ENCODE results near the gene MAFF.
A peak's percentile ranks its signal among the peaks of the same experiment; 100 is the strongest.

Gene MAFF

DNA sequence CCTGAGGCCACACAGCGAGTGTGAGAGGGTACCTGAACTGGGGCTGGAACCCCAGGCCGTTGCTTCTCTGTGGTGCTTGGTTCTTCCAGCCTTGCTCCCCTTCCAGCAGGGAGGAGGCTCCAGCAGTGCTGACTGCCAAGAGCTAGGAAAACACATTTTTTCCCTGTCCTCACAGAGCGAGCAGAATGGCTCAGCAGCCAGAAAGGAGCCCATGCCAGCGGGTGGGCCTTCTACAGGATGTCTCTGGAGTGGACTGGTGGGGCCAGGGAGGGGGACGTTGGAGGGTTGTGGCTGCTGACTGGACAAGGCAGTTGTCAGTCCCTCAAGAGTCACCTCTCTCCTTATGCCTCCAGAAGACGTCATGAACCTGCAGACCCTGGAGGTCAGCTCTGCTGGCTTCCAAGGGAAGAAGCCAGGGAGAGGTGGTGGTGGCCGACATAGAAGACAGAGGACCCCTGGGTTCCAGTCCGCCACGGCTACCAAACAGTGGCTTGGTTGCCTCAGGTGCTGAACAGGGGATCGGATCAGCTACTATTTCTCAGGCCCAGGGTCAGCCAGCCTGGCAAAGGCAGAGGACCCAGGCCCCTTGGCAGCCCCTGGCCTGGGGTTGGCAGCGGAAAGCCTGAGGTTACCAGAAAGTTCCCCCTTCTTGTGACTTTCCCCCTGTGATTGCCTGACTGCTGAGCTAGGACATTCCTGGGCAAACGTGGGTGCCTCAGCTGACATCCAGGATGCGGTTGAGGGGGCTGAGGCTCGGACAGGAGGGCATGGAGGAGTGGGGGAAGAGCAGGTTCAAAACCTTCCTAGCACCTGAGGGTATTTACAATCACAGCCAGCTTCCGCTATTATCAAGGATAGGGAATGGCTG, 3.7 kb downstream of the MAFF start:
- DNase-seq = no peak

DNA sequence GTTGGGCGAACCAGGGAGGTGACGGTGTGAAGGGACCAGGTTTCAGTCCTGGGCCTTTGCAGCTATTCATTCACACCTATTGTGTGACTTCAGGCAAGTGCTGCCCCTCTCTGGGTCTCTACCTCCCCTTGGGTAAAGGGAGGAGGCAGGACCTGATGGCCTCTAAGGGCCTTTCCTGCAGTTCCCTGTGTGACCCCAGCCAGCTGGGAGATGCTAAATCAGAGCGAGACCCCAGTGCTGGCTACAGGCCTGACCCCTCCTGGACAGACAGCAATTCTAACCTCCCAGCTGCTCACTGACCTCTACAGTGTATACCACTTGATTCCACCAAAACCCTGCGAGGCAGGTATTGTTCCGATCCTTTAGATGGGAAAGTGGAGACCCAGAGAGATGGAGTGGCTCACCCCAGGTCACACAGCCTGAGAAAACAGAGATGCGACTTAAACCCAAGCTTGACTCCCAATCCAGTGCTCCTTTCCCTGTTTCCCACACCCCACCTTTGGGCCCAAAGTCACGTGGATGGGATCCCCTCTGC, 6.2 kb downstream of the MAFF start:
- DNase-seq = no peak

DNA sequence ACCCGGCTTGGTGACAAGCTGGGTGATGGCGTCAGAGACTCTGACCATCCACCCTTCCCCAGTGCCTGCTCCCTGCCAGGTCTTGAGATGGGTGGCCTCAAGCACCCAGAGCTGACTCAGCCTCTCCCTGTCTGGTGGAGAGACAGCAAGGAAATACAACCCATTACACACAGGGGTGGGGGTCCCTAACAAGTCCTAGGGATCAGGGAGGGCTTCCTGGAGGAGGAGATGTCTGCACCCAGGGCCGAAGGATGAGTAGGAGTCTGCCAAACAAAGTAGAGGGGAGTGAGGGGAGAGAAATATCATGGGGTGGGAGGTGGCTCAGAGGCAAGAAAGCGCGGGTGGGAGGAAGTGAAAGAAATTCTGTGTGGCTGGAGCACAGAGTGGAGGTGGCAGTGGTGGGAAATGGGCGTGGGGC, 6.8 kb downstream of the MAFF start:
- DNase-seq = no peak

DNA sequence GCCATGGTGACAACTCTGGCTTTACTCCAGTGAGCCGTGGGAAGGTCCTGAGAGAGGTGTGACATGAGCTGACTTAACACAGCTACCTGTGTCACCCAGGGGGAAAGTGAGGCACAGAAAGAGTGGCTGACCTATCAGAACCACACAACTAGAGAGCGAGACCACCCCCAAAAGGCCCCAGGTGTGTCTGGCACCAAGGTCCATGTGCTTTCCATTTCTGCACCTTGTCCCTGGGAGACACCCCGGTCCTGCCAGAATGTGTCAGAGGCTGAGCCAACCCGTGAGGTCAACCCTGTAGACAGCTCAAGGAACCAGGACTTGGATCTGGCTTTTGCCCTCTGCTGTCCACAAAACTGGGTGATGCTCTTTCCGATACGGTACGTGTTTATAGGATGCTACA, 9.8 kb downstream of the MAFF start:
- DNase-seq = no peak

DNA sequence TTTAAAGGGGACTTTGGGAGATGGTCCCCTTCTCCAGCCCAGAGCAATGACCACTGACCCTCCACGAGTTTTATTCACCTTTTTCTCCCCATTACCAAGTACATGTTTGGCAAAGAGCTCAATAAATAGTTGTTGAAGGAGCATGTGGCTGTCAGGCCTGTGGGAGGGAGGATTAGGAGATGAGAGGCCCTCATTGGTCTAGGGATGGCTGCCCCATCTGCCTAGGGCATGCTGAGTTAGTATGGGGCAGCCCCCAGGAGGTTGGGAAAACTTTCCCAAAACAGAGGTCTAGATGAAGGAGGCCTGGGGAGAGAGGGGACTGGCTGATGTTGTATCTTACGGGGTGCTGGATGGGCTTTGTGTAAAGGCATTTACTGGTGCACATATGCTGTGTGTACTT, 10.6 kb downstream of the MAFF start:
- DNase-seq = no peak

DNA sequence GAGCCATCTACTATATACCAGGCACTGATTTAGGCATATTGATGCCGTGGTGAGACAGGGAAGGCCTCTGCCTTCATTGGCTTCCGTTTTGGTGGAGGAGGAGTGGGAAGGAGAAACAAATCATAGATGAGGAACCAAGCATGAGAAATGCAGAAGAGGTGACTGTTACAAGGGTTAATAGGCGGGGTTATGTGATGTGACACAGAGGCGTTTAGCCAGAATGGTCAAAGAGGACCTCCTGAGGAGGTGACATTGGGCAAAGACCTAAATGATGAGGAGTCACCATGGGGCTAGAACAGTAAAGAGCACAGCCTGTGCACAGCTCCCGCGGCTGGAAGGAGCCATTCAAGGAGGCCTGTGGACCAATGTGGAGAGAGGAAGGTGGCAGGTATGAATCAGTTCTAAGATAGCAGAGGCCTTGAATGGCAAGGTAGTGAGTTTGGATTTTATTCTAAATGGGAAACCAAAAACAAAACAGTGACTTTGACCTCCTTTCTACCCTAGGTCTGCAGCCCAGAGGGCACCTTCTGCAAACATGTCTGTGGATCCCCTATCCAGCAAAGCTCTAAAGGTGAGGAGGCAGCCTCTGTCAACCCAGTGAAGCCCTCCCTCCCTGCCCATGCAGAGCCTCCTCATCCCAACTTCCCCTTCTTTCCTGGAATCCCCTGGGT, 11.7 kb downstream of the MAFF start:
- DNase-seq = no peak

DNA sequence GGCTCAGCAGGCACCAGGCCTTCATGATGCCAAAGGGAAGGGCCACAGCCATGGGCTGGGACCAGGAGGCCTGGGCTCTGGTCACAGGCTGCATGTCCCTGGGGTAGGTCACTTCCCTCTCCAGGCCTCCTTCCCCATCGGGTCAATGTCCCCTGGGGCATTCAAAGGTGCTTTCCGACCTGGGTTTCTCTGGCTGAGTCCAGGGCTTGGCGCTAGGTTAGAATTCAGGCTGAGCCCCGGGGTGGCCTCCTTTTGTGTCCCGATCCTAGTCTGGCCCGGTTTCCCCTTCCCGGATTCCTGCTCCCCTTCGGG, 12.2 kb downstream of the MAFF start:
- DNase-seq = no peak

DNA sequence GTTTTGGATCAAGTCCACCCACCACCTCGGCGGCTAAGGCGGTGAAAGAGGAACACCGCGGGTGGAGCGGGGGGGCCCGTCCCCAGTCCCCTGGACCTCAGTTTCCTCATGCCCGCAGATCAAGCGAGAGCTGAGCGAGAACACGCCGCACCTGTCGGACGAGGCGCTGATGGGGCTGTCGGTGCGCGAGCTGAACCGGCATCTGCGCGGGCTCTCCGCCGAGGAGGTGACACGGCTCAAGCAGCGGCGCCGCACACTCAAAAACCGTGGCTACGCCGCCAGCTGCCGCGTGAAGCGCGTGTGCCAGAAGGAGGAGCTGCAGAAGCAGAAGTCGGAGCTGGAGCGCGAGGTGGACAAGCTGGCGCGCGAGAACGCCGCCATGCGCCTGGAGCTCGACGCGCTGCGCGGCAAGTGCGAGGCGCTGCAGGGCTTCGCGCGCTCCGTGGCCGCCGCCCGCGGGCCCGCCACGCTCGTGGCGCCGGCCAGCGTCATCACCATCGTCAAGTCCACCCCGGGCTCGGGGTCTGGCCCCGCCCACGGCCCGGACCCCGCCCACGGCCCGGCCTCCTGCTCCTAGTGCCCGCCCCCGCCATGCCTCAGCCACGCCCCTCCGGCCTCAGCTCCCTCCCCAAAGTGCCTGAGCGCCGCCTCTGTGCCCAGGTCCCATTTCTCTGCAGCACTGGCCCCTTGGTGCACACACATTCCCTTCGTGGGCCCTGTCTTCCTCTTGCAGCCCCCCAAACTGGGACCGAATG, 12.7 kb downstream of the MAFF start:
- DNase-seq = peak; percentile 77

DNA sequence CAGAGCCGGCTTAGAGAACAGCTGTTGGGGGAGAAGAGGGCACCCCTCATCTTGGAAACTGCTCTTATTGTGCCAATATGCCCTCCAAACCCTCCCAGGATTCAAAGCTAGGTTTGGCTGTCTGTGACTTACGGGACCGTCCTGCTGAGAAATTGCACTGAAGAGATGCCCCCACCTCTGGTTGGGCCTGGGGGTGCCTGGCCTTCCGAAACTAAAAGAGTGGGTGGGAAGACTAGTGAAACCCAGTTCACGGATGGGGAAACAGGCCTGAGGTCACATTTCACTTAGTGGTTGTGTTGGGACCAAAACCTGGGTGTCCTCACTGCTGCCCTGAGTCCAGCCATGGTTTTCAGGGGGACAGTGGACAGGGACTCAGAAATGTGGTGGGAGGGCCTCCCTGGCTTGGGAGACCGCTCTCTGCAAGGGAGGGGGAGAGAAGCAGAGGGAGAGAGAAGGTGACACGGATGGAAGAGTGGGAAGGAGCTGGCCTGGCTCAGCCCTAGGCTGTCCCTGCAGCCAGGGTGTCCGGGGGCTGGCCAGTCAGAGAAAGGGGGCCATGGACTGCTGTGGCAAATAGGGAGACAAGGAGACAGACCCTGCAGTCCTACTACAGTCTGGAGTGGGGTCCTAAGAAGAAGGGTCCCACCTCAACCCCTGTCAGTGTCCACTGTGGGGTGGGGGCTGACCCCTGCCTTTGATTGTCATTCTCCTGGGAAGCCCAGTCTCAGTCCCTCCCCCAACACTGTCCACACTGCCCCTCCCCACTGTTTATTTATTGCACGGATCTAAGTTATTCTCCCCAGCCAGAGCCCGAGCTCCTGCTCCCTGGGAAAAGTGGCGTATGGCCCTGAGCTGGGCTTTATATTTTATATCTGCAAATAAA, 13.6 kb downstream of the MAFF start:
- no peak for DNase-seq

DNA sequence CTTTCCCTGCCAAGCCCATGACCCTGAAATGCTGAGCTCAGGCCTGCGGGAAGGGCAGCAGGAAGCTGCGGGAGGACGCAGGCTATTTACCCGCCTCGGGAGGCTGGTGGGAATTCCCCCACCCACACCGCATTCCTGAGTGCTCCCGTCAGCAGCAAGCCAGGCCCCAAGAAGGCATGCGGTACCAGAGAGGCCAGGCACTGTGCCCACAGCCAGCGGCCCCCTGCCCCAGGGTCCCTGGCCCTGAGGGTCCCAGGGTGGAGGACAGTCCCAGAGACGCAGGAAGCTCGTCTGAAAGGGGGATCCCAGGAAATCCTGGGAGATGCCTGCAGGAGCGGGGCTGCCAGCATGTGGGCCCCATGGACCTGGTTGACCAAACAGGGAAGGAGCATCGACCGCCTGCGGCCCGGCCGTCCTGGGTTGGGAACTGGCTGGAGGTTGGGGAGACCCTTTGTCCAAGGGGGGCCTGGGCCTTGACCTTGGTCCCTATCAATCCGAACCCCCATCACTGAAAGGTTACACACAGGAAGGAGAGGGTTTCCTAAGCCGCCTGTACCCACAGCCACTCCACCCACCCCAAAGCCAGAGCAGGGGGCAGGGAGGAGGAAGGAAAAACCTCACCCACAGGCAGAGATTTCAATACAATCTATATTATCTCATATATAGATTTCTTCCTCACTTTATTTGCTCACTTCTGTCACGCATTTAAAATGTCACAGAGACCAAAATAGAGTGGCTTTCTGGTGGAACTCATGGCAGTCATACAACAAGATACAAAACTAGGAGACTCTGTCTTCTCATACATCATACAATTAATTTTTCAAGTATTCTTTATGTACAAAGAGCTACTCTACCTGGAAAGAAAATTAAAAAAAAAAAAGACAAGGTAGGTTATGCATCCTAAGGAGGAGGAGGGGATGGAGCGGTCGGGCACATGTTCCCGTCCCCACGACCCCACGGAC, 17.1 kb downstream of the MAFF start:
- no peak for DNase-seq

DNA sequence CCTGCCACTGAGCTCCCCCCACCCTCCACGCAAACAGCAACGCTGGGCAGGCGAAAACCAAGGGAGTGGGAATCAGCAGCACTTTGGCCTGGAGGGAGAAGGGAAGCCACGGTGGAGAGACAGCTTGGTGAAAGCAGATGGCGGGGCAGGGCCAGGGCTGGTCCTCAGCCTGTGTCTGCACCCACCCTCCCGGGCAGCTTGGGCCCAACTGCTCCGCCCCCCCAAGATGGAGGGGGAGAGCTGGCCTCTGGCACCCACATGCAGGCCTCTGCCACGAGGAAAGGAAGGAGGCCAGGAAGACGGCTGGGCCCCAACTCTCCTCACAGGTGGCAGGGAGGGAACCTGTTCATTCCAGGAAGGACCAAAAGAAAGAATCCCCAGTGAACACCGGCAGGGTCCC, 17.8 kb downstream of the MAFF start:
- DNase-seq = no peak

DNA sequence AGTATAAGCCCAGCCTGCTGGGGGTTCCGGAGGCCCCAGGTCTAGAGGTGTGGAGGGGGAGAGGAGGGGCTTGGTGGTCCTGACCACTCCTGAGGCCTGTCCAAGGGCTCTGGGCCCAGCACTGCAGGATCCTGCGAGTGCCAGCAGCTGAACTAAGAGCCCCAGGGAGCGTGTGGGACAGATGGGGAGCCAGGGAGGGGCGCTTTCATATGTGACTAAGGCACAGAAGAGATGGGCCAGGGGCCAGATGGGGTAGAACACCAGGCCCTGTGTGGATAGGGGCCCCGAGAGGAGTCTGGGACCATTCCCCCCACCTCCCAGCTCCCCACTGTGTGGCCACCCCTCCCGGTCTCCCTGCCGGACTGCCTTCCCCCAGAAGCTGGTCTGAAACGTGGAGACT, 18.4 kb downstream of the MAFF start:
- DNase-seq = no peak

DNA sequence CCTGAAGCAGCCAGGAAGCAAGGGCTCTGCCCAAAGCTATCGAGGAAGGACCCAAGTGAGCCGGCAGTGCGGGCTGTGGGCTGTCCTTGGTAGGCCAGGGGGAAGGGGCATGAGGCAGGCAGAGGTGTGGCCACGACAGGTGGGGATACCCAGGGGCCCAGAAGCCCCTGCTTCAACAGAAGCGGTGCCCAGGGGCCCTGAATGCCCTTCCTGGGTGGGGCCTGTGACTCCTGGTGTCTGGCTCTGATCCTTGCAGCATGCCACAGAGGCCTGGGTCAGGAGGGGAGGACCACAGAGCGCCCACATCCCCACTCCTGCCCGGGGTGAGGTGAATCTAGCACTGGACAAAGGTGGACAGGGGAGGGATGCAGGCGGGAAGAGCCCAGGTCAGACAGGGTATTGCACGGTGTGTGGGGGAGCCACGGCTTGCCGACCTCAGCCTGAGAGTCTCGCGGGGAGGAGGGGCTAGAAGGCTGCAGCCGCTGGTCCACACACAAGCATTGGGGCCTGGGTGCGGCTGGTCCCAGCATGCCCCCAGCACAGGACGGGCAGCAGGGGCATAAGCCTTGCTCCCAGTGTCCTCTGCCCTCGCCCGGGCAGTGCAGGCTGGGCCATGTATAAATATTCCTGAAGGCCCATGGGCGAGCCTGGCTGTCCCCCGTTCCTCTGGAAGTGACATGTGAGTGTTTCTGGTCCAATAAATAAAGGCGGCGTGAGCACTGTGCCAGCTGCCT, 19.0 kb downstream of the MAFF start:
- no peak for DNase-seq

DNA sequence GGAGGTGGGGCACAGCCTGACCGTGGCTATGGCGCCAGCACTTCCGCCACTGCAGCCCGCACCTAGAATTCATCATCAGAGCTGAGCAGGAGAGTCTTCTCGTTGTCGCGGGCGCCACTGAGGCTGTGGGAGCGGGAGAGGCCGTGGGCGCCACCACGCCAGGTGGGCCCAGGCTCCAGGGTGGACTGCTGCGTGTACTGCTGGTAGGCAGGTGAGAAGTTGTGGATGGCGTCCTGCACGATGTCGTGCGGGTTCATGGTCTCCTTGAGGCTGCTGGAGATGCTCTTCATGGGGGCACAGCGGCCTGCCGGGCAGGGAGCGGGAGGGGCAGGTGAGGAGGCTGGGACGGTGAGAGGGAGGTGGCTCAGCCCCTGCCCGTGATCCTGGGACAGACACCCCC, 19.6 kb downstream of the MAFF start:
- no peak for DNase-seq

DNA sequence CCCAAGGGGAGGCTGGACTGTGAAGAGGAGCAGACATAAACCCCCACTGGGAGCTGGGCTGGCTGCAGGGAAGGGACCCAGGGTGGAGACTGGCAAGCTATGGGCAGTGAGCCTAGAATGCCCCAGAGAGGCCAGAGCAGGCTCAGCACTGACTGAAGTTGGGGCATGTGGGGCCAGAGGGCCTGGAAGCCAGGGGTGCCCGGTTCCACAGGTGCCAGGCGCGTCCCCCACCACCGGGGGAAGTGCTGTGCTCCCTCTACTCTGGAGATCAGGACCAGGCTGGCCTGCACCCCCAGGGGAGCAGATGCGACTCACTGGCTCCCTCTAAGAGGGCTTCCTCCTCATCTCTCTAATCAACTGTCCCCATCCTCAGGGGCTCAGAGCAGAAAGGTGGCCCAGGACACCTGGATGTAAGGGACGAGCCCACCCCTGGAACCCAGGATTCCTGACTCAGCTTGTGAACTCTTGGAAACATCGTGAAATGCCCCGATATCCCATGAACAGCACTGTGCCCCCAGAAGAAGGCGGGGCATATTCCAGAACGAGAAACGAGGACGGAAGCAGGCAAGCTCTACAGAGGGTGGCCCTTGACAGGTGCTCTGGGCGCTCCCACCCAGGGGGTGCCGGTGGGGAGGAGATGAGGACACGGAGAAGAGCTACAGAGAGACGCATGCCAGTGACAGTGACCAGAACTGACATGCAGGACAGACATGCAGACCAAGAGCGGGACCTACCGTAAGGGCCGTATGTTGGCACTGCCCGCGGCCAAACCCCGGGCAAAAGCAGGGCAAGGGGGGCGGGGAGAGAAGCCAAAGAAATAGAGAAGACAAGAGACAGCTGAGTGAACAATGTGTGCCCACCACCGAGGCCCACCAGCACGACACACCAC, 20.4 kb downstream of the MAFF start:
- no peak for DNase-seq

DNA sequence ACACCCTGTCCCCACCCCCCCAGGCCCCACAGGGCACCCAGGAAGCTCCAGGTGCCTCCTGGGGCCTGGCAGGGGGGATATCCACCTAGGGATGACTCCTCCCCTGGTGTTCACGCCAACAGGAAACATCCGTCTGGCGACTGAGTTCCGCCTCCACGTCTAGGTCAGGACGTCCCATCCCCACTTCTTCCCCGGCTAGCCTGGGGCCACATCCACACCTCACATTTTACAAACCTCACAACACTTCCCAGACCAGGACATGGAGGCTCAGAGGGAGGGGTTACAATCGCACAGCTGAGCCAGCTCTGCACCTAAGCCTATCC, 21.0 kb downstream of the MAFF start:
- DNase-seq = no peak

DNA sequence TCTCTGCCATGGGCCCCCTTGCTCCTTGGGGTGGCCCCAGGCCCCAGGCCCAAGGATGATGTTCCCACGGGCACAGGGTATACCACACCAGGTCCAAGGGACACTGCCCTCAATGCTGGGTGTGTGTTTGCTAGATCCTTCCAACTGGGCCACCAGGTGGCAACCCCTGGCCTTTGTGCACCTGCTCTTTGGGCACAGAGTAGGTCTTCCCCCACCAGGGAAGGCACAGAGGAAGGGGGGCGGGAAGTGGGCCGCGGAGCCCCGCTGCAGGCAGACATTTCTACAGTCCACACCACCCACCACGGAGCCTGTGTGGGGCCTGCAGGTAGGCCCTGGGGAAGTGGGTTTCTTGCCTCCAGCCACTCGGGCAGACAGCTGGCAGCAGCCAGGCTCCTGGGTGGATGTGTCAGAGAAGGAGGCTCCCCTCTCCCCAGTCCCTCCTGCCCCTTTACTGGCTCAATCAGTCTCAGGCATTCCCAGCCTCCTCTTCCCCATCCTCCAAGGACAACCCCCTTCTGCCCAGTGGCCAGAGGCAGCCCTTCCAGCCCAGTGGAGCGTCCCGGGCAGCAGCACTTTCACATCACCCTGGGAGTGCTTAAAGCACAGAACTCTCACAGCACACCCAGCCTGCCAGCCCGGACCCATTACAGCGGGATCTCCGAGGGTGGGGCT, 21.6 kb downstream of the MAFF start:
- DNase-seq = no peak

DNA sequence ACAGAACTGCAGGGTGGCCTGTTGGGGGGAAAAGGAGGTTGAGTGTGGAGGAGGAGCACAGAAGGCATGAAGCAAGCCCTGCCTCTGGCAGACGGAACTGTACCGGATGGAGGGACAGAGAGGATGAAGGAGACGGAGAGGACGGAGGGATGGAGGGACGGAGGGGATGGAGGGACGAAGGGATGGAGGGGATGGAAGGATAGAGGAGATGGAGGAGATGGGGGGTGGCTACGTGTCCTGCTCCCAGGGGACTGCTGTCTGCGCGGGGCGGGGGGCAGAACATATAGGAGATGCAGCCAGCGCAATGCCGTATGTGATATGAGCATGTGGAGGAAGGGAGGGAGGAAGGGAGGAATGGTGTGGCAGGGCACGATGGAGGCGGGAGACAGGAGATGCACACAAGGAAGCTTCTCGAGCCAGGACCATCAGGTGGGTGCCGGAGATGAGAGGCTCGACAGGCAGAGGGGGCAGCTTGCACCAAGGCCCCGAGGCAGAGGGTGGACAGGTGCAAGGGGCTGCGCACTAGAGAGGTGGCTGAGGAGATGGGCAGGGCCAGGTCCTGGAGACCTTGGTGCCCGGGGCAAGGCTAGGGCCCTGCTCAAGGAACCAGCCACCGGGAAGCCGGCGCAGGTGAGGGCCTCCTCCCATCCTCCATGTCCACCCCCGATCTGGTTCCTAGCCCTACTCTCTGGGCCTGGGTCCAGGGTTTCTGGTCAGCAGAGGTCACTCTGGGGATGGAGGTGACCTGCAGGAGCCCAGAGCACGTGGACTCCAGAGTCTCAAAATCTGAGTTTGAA, 25.3 kb downstream of the MAFF start:
- no peak for DNase-seq
